Hepatocyte (in vitro differentiated cells): ENCODE measurements around the gene TNFSF15. TPM values are rescaled to one million over a fixed set of nuclear protein-coding genes. Genes with fewer than 3 reads are reported as not detected.

Source experiments
- DNase-seq: peaks from one replicate; pipeline ENCODE4 v3.0.0-alpha.2; 2016; ENCODE audit warnings: low spot score
- H2AFZ ChIP-seq: fragments of 200-600 bp; sonication (generic); 2 replicates; pipeline ENCODE4 v1.6.0; 2016; ENCODE audit warnings: antibody characterized with exemption, mild to moderate bottlenecking
- H3K27ac ChIP-seq: fragments of 200-600 bp; sonication (generic); 2 replicates; pipeline ENCODE4 v1.5.1; 2016; ENCODE audit warnings: mild to moderate bottlenecking
- H3K27me3 ChIP-seq: fragments of 200-600 bp; sonication (generic); 2 replicates; pipeline ENCODE4 v1.6.1; 2016
- H3K36me3 ChIP-seq: fragments of 200-600 bp; sonication (generic); replicated peaks from 2 replicates; pipeline ENCODE4 v1.5.1; 2016; ENCODE audit warnings: low read depth; ENCODE audit not compliant: insufficient read depth
- H3K4me1 ChIP-seq: fragments of 200-600 bp; sonication (generic); 2 replicates; pipeline ENCODE4 v1.5.1; 2016; ENCODE audit warnings: mild to moderate bottlenecking, moderate library complexity; ENCODE audit not compliant: insufficient read depth
- H3K4me2 ChIP-seq: fragments of 200-600 bp; sonication (generic); 2 replicates; pipeline ENCODE4 v1.6.0; 2016
- H3K4me3 ChIP-seq: fragments of 200-600 bp; sonication (generic); 2 replicates; pipeline ENCODE4 v1.5.1; 2016; ENCODE audit warnings: mild to moderate bottlenecking
- H3K79me2 ChIP-seq: fragments of 200-600 bp; sonication (generic); 2 replicates; pipeline ENCODE4 v1.6.0; 2017; ENCODE audit warnings: mild to moderate bottlenecking
- H3K9me2 ChIP-seq: fragments of 200-600 bp; sonication (generic); replicated peaks from 2 replicates; pipeline ENCODE4 v1.6.0; 2017; ENCODE audit warnings: mild to moderate bottlenecking; ENCODE audit not compliant: insufficient read depth
- H3K9me3 ChIP-seq: fragments of 200-600 bp; sonication (generic); 2 replicates; pipeline ENCODE4 v1.5.1; 2016; ENCODE audit warnings: low read depth, mild to moderate bottlenecking
- H4K20me1 ChIP-seq: fragments of 200-600 bp; sonication (generic); 2 replicates; pipeline ENCODE4 v1.6.0; 2016; ENCODE audit warnings: mild to moderate bottlenecking; ENCODE audit not compliant: insufficient read depth, poor library complexity, severe bottlenecking
- EZH2 ChIP-seq: fragments of 200-600 bp; sonication (generic); IDR thresholded peaks from 2 replicates; pipeline ENCODE4 v1.6.1; 2016; ENCODE audit warnings: antibody characterized with exemption, mild to moderate bottlenecking, borderline replicate concordance
- EZH2phosphoT487 ChIP-seq: fragments of 200-600 bp; sonication (generic); IDR thresholded peaks from one replicate; pipeline ENCODE4 v1.6.1; 2018; ENCODE audit warnings: antibody characterized with exemption, mild to moderate bottlenecking, low read depth, moderate library complexity; ENCODE audit not compliant: unreplicated experiment, severe bottlenecking
- WGBS: methylation state at CpG from one replicate; pipeline ENCODE4 v1.1.6; 2016; ENCODE audit warnings: low lambda C conversion rate; ENCODE audit errors: missing lambda C conversion rate; 5-methylcytosine and 5-hydroxymethylcytosine counted together
- polyA plus RNA-seq: library from polyadenylated mRNA; unstranded; fragments of >200 nt; fragmentation: Nextera tagmentation; extraction: Ambion mirVana; gene quantifications from 2 replicates; pipeline ENCODE4 v1.2.1, GENCODE V29; 2016
- total RNA-seq: library from RNA; depleted of rRNA; stranded (reverse); fragments of >200 nt; gene quantifications from 2 replicates; pipeline ENCODE4 v1.2.3, GENCODE V29; 2014
- TF ChIP-seq, protein P1 (sequence below): fragments of 200-600 bp; sonication (generic); IDR thresholded peaks from 2 replicates; pipeline ENCODE4 v1.5.1; 2016; ENCODE audit warnings: antibody characterized with exemption, mild to moderate bottlenecking; ENCODE audit not compliant: poor library complexity

The TNFSF15 gene
- total and polyA plus RNA-seq, 2 experiments from 2014 or later = 3.3 to 8.5 TPM

DNA sequence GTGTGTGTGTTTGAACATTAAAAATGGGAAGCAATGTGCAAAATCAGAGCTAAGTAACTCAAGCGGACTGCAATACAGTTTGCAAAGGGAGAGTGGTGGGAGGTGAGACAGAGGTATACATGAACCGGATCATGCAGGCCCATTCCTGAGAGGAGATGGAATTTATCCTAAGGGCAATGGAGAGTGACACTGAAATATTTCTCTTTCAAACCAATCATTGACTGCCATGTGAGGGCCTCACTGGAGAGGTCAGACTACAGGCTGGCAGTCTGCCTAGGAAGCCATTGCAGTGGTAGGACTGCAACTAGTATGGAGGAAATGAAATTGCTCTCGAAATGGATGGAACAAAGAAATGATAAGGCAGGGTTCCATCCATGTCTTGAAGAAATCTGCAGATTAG, 34.8 kb downstream of the TNFSF15 start:
- WGBS = 91% methylated on average over 3 of the region's 3 CpGs
- no peak for DNase-seq
- TF ChIP-seq, protein P1, sequence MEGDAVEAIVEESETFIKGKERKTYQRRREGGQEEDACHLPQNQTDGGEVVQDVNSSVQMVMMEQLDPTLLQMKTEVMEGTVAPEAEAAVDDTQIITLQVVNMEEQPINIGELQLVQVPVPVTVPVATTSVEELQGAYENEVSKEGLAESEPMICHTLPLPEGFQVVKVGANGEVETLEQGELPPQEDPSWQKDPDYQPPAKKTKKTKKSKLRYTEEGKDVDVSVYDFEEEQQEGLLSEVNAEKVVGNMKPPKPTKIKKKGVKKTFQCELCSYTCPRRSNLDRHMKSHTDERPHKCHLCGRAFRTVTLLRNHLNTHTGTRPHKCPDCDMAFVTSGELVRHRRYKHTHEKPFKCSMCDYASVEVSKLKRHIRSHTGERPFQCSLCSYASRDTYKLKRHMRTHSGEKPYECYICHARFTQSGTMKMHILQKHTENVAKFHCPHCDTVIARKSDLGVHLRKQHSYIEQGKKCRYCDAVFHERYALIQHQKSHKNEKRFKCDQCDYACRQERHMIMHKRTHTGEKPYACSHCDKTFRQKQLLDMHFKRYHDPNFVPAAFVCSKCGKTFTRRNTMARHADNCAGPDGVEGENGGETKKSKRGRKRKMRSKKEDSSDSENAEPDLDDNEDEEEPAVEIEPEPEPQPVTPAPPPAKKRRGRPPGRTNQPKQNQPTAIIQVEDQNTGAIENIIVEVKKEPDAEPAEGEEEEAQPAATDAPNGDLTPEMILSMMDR = no peak
- TF ChIP-seq EZH2phosphoT487 (no peak), EZH2 (no peak)
- Histone ChIP-seq H3K27me3 (no peaks in the 10 kb centered on the region), H3K36me3 (no peaks in the 10 kb centered on the region), H3K79me2 (no peaks in the 10 kb centered on the region), H2AFZ (no peak overlapping the region), H3K9me2 (no peaks in the 10 kb centered on the region), H3K4me1 (peaks cover 6% of the 10 kb centered on the region), H3K27ac (no peak overlapping the region), H3K9me3 (no peaks in the 10 kb centered on the region), H4K20me1 (no peaks in the 10 kb centered on the region), H3K4me3 (no peak overlapping the region), H3K4me2 (no peak overlapping the region)

DNA sequence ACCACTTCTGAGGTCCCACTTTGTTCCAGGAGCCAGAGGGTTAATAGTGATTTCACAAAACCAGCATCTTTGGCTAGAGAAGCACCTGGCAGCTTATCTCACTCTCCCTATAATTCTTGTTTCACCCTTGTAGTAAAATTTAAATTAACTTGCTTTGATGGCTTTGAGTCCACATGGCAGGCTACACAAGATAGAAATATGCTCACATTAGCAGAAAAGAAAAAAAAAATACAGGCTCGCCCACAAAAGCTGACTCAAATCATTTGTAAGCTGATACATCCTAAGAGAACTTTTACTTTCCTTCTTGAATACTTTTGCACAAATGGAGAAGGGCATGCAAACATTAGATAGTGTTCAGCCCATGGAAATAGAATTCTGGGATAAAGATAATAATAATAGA, 36.2 kb downstream of the TNFSF15 start:
- no peak for DNase-seq
- Histone ChIP-seq H3K9me3 (no peaks in the 10 kb centered on the region), H4K20me1 (no peaks in the 10 kb centered on the region), H3K36me3 (no peaks in the 10 kb centered on the region), H3K27ac (no peak overlapping the region), H3K79me2 (no peaks in the 10 kb centered on the region), H3K4me1 (peaks cover 6% of the 10 kb centered on the region), H3K4me2 (no peak overlapping the region), H3K27me3 (no peaks in the 10 kb centered on the region), H3K4me3 (no peak overlapping the region), H2AFZ (no peak overlapping the region), H3K9me2 (no peaks in the 10 kb centered on the region)
- WGBS = 32% methylated on average over 1 of the region's 1 CpG
- TF ChIP-seq, protein P1 = no peak
- no peak for TF ChIP-seq EZH2
- TF ChIP-seq EZH2phosphoT487 = no peak

DNA sequence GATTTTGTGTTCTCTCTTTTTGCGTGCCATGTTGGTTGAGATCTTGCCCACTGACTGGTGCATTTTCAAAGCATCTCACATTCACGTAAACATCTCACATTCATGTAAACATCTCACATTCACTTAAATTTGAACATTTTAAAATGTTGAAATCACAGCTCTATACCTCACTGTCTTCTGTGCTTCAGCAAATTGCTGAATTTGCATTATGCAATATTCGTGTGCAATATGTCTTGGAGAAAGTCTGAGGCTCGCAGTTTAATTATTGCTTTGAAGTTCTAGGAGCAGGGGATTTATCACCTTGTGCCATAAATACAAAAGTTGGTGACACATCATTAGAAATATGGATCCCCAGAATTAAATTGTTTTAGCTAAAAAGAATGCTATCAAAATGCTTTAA, 42.6 kb downstream of the TNFSF15 start:
- Histone ChIP-seq H3K36me3 (no peaks in the 10 kb centered on the region), H4K20me1 (no peaks in the 10 kb centered on the region), H3K9me2 (no peaks in the 10 kb centered on the region), H3K4me3 (no peak overlapping the region), H3K4me2 (no peak overlapping the region), H3K27me3 (no peaks in the 10 kb centered on the region), H3K79me2 (no peaks in the 10 kb centered on the region), H3K4me1 (no peaks in the 10 kb centered on the region), H2AFZ (no peak overlapping the region), H3K9me3 (no peaks in the 10 kb centered on the region), H3K27ac (no peak overlapping the region)
- 83% methylated on average over 4 of the region's 4 CpGs for WGBS
- no peak for DNase-seq
- TF ChIP-seq EZH2 (no peak), EZH2phosphoT487 (no peak)
- TF ChIP-seq, protein P1 = no peak

DNA sequence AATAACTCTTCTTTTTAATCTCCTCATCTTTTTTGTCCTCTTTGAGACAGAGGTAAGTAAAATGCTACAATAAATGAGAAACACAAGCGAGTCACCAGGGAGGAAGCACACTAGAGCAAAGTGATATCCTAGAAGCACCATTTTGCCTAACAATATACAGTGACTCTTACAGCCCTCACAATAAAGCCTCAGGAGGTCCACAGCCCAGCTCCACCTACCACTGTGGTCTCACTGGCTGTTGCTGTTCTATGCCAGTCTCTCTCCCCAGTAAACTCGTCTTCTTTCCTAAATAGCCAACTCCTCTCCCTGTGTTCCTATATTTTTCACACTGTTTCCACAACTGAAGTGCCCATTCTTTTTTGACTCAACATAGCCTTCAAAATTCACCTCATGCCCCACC, 44.3 kb downstream of the TNFSF15 start:
- no peaks in the 10 kb centered on the region for H3K4me1 ChIP-seq
- H3K27me3 ChIP-seq = no peaks in the 10 kb centered on the region
- TF ChIP-seq EZH2 = no peak
- no peak for TF ChIP-seq EZH2phosphoT487

More for the DNA sequence above, 44.3 kb downstream of the TNFSF15 start:
- H3K79me2 ChIP-seq = no peaks in the 10 kb centered on the region
- H4K20me1 ChIP-seq = no peaks in the 10 kb centered on the region
- no peak for DNase-seq
- H3K9me3 ChIP-seq = no peaks in the 10 kb centered on the region
- H3K27ac ChIP-seq = no peak overlapping the region
- no peak overlapping the region for H2AFZ ChIP-seq
- 95% methylated on average over 2 of the region's 2 CpGs for WGBS
- no peak overlapping the region for H3K4me3 ChIP-seq
- H3K36me3 ChIP-seq = no peaks in the 10 kb centered on the region
- H3K4me2 ChIP-seq = no peak overlapping the region
- H3K9me2 ChIP-seq = no peaks in the 10 kb centered on the region
